DLD1 (cell line): ENCODE results near the gene PPM1E.
"Not testable (repeated sequence)": the region's sequence is repeated elsewhere in the genome, so short reads cannot be mapped to it uniquely, and the experiment has no call there.

Experiments
- in situ Hi-C: cut with HindIII; loops from 2 replicates; pipeline ENCODE4 v1.10.0; 2017; ENCODE audit warnings: low sequenced_read_pairs

Gene PPM1E

GRCh38 chr17:58837699-58838098 is 82.0 kb downstream of the PPM1E start:
- in situ Hi-C loops, result no loop called here

- in situ Hi-C loops, result no loop called here
These were observed 85.4 kb downstream of the PPM1E start for GRCh38 chr17:58840820-58841612.

GRCh38 chr17:58846413-58846812 is 90.8 kb downstream of the PPM1E start:
- in situ Hi-C loops, result not testable (repeated sequence)

GRCh38 chr17:58850106-58850505 is 94.5 kb downstream of the PPM1E start:
- in situ Hi-C loops, result not testable (repeated sequence)

- in situ Hi-C loops, result no loop called here
These were observed 109.6 kb downstream of the PPM1E start for GRCh38 chr17:58865301-58865700.

- in situ Hi-C loops, result no loop called here
These were observed 115.1 kb downstream of the PPM1E start for GRCh38 chr17:58870747-58871146.

GRCh38 chr17:58873926-58874325 is 118.3 kb downstream of the PPM1E start:
- in situ Hi-C loops, result no loop called here

- in situ Hi-C loops, result no loop called here
These were observed 119.6 kb downstream of the PPM1E start for GRCh38 chr17:58875261-58875660.

- in situ Hi-C loops, result no loop called here
These were observed 128.5 kb downstream of the PPM1E start for GRCh38 chr17:58884161-58884560.

- in situ Hi-C loops, result no loop called here
These were observed 130.9 kb downstream of the PPM1E start for GRCh38 chr17:58886514-58886913.

- in situ Hi-C loops, result no loop called here
These were observed 134.3 kb downstream of the PPM1E start for GRCh38 chr17:58889928-58890327.

- in situ Hi-C loops, result no loop called here
These were observed 143.5 kb downstream of the PPM1E start for GRCh38 chr17:58899191-58899590.

- in situ Hi-C loops, result no loop called here
These were observed 146.7 kb downstream of the PPM1E start for GRCh38 chr17:58902322-58902721.

GRCh38 chr17:58911741-58912343 is 156.2 kb downstream of the PPM1E start:
- in situ Hi-C loops, result no loop called here

GRCh38 chr17:58913552-58913951 is 157.9 kb downstream of the PPM1E start:
- in situ Hi-C loops, result no loop called here

- in situ Hi-C loops, result no loop called here
These were observed 158.5 kb downstream of the PPM1E start for GRCh38 chr17:58913971-58914769.

GRCh38 chr17:58917228-58917627 is 161.6 kb downstream of the PPM1E start:
- in situ Hi-C loops, result no loop called here

- in situ Hi-C loops, result no loop called here
These were observed 162.4 kb downstream of the PPM1E start for GRCh38 chr17:58918072-58918471.

GRCh38 chr17:58918884-58919283 is 163.2 kb downstream of the PPM1E start:
- in situ Hi-C loops, result no loop called here

GRCh38 chr17:58920773-58921172 is 165.1 kb downstream of the PPM1E start:
- in situ Hi-C loops, result no loop called here

GRCh38 chr17:58932956-58933355 is 177.3 kb downstream of the PPM1E start:
- in situ Hi-C loops, result no loop called here

- in situ Hi-C loops, result no loop called here
These were observed 180.6 kb downstream of the PPM1E start for GRCh38 chr17:58936295-58936694.
